GM11168 (cell line): ENCODE measurements around the gene IGSF21.

Source experiments
- in situ Hi-C: fragments of 300-500 bp; cut with MboI; formaldehyde crosslinking; loops from one replicate; pipeline ENCODE4 v1.12.0; 2022; ENCODE audit warnings: low sequenced_read_pairs; ENCODE audit not compliant: unreplicated experiment

The IGSF21 gene

DNA sequence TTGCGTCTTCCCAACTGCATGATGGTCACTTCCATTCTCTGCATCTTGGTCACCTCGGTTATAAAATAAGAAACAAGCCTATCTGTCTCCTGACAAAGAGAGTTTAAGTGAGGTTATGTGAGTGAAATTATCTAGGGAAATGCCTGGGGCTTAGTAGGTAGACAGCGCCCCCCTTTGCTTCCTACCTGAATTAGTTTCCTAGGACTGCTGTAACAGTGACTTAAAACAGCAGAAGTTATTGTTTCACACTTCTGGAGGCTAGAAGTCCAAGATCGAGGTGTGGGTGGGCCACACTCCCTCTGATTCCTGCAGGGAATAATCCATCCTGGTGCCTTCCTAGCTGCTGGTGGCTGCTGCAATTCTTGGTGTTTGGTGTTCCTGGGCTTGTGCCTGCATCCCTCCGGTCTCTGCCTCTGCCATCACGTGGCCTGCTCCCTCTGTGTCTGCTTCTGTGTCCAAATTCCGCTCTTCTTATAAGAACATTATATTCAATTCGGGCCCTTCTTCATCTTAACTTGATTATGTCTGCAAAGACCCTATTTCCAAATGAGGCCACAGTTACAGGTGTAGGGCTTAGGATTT is 92.6 kb downstream of the IGSF21 start:
- in situ Hi-C loops, result no loop called here

DNA sequence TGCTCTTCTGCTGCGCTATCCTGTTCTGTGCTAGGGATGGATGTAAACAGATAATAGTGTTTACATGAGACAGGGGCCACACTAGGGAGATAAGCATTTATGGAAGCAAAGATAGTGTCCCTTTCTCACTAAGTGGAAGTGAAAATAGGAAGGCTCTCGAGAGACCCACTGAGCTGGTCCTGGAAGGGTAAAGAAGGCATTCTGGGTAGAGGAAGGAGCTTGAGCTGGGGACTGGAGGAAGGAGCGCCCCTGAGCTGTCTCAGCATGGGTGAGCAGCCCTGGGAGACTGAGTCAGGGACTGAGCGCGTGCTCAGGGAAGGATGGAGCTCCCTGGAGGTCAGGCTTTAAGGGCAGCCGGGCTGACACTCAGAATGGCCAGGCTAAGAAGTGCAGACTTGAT is 93.3 kb downstream of the IGSF21 start:
- in situ Hi-C loops, result no loop called here

DNA sequence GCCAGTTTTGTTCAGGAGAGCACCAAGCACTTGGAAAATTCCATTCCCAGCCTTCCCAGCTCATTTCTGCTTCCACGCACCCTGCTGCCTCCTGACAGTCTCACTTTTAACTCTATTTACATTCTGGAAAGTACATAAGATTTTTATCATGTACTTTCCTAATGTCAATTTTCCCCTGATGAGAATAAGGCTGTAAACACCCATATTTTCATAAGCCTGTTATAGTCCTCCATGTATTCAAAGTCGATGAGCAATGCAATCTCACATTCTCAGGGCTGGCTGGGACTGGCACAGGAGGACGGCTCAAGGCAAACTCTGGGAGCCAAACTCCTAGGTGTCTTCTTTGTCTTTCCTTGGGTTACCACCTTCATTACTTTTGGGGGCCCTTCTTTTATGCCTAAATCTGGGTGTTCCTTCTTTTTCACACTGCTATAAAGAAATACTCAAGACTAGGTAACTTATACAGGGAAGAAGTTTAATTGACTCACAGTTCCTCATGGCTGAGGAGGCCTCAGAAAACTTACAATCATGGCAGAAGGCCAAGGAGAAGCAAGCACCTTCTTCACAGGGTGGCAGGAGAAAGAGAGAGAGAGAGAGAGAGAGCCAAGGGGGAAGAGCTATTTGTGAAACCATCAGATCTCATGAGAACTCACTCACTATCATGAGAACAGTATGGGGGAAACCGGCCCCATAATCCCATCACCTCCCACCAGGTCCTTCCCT is 94.6 kb downstream of the IGSF21 start:
- in situ Hi-C loops, result no loop called here

DNA sequence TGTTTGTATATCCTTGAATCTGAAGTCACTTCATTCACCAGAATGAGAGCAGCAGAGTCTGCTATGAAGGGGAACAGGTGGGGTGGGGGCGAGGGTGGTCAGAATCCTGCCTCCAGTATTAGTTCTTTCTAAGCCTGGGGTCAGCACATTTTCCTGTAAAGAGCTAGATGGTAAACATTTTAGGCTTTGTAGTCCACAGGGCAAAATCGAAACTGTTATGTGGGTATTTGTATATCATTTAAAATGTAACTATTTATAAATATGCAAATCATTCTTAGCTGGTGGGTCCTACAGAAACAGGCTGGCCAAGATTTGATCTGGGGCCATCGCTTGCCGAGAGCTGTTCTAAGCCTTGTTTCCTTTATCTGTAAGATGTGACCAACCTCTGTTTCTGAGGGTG is 96.0 kb downstream of the IGSF21 start:
- in situ Hi-C loops, result no loop called here

DNA sequence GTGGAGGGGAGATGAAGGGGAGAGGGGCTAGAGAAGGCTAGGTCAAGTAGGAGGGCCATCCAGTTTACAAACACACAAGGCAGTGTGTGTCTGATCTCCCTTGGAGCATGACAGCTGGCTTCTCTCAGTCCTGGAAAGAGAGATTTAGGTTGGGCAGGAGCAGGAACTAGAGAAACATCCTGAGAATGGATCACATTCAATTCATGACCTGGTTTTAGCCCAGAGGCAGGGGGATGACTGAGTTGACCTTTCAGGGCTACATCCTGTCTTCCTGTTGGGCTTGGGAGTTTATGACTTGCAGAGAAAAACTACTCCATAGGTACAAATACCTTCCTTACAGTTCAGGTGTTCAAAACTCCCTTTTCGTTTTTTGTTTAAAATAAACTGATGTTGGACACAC is 97.0 kb downstream of the IGSF21 start:
- in situ Hi-C loops, result no loop called here

DNA sequence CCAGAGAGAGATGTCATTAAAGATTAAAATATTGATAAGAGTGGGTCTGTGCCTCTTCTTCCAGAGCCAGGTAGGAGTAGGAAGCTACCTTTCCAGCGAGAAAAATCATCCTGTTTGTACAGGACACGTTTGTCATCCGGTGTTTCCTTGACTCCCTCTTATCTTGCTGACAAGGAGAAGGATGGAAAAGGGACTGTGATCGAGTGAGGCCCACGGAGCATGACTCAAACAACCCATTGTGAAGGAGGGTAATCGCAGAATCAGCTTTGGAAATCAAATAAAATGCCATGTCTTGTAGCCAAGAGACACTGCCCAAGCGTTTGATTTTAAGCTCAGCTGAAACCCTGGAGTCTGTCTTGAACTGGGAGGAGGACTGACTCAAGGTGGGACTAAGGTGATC is 97.7 kb downstream of the IGSF21 start:
- in situ Hi-C loops, result no loop called here

DNA sequence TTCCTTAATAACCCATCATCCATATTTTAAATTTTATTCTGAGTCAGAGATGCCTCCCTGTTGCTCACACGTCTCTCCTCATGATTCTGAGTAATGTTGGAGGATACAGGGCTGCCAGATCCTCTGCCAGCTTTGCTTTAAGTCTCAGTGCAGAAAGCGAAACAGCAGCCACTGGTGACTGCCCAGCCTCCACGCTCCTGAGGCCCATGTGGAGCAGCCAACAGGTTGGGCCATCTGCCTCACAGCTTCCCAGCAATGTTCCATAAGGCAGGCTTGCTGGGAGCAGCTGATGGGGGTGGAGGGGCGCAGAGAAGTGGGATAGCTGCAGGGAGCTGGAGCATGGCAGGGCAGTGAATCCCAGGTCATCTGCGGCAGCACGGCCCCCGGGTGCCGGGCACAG is 104.2 kb downstream of the IGSF21 start:
- in situ Hi-C loops, result no loop called here

DNA sequence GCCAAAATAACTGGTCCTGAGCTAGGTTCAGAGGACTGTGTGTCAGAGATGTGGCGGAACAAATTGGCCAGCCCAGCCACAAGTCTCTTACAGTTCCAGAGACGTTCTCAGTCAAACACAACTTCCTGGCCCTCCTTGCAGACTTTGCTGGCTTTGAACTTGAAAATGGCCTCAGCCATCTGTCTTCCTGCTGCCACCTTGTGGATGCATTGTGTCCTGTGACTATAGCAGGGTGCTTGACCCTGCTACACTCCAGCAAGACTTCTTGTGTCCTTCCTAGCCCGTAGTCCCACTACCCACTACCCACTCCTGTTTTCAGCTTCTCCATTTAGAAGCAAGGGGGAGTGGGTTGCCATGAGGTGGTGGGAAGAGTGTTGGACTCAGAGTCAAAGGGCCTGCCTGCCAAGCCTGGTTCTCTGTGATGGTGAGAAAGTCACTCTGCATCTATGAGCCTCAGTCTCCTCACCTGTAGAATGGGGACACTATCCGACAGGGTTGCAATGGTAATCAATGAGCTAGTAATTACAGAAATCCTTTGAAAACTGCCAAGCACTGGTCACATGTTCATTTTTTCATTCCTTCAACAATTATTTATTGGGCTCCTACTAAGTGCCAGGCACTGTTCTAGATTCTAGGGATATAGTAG is 109.9 kb downstream of the IGSF21 start:
- in situ Hi-C loops, result no loop called here

DNA sequence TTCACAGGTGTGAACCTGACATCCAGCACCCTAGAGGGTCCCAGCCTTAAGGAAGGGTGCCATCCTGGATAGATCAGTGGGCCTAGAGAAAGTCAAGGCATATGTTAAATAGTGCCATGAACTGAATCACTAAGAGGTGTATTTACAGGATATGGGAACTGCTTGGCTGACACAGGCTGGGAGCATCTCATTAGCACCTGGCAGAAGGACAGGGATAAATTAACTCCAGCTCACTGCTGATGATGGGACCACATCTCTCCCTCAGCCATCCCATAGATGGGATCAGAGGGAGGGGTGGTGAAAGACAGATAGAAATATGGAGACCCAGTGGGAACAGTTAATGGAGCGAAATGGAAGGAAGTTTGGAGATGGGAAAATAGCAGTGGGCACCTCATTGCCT is 122.0 kb downstream of the IGSF21 start:
- in situ Hi-C loops, result no loop called here

DNA sequence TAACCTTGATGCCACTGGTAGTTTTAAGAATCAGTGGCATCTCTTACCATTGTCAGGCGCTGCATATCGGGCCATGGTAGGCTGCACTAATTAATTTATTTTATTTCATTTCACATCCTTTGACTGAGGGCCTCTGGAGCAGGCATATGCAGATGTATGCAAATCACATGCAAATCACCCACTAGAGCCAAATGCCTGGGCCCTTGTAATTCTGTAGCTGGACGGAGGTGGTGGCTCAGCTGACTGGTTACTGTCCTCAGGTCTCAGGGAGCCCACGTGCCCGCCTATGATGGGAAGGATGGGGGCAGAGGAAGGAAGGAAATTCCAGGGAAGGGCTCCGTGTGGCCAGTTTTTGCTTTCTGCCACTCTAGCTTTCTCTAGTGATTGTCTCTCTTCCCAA is 122.7 kb downstream of the IGSF21 start:
- in situ Hi-C loops, result no loop called here

DNA sequence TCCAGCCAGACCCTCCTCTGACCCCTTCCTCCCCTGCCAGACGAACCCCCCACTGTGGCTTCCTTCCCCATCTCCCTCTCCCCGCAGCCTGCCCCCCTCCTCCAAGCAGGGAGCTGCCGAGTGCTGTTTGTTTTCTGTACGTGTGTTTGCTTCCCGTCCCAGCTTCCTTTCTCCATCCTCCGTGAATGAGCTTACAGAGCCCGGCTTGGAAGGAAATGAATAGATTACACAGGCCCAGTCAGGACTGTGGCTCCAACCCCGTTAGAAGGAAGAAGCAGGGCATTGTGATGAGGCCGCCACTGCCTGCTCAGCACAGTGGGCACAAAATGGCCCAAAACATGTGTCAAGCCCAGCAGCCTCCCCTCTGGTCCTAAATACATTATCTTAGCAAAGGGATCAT is 123.2 kb downstream of the IGSF21 start:
- in situ Hi-C loops, result no loop called here

DNA sequence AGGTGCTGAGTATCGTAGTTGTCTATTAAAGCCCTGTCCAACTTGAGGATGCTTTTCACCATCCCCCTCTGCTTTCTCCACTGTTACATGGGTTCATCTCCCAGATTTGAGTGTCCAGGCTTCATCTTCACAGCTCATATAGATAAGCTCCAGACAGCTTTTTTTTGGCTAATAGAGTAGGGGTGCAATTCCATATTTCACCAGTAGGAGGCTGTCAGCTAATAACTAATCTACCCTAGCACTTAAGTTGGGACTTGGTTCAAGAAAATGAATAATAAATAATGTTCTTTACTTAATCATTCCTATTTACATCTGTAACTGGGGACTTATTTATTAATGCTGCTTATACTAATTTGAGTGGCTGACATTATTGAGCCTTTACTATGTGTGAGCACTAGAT is 124.5 kb downstream of the IGSF21 start:
- in situ Hi-C loops, result no loop called here

DNA sequence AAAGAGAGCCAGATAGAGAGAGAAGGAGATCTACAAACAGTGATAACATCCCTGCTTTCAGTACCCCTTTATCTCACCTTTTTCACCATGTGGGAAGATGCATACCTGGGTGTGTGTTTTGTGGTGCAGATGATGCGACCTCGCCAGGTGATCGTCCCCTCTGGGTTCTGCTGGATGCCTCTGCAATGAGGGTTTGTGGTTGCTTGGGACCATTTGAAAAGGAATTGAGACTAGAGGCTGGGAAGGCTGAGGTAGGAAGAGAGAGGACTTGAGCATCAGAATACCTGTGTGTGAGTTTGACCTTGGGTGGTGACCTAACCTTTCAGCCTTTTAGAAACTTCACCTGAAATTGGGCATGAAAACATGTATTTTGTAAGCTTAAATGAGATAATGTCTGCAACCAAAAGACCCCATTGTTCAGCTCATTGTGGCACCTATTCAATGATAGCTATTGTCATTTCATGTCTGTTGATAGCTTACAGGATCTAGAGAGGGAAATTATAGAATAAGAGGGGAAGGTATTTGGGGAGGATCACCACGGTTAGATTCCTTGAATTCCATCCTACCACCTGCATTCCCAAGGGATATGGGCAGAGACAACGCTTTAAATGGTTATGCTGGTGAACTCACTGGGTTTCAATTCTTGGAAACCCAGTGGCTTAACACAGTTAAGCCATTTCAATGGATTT is 125.7 kb downstream of the IGSF21 start:
- in situ Hi-C loops, result no loop called here

DNA sequence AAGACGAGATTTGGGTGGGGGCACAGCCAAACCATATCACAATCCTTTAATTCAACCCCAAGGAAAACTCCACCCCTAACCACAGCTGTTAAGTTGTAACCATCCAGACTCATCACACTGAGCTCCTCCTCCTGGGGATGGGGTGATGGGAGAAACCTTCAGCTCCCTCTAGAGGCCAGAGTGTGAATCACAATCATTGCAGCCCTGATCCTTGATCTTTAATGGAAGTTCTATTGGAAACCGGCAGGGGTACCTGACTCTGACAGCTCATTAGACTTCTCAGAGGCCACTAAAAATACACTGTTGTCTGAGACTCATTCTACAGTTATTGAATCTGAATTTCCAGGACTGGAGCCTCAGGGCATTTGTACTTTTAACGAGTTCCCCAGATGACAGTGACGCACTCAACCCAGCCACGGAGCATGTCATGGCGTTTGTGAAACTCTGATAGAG is 127.2 kb downstream of the IGSF21 start:
- in situ Hi-C loops, result no loop called here

DNA sequence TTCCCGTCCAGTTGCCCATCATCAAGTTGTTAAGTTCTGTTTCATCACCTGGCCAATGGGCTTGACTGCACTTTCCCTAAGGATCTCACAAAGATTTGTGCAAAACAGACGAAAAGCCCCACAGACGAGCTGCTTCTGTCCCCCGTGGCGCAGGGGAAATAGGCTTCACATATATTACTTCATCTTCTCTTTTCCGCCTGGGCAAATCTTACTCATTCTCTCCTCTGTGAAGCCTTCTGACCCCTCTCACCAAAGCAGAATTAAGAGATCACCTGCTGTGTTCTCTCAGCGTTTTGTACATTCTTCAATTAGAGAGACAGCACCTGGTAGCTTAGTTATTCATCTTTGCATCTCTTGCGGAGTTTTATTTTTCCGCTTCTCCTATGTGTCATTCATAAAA is 129.8 kb downstream of the IGSF21 start:
- in situ Hi-C loops, result no loop called here

DNA sequence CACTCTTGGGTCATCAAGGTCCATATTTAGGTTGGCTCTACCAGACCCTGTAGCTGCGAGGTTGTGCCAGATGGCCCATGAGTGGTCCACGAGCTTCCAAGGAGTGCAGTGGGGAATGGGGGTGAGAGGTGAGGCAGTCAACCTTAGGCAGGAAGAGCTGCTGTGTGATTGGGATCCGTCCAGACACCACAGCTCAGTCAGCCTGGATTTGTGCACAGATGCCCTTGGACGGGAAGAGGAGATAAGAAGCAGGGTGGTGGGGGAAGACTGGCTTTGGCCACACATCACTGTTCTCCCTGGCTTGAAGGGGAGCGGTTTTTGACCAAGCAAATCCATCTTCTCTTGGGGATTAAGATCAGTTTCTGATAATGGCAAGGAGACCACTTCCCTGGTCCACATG is 130.6 kb downstream of the IGSF21 start:
- in situ Hi-C loops, result no loop called here

DNA sequence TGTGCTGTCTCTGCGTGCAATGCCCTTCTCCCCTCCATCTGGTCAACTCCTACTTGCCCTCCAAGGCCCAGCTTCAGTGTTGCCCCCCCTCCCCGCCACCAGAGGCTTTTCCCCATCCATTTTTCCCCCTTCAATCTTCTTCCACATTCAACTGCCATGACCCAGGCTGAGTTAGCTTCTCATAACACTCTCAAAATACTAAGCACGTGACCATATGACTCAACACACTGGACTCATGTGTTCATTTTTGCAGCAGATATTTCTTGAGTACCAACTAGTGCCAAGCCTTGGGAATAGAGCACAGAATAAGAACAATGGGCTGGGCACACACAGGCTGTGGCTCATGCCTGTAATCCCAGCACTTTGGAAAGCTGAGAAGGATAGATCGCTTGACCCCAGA is 132.1 kb downstream of the IGSF21 start:
- in situ Hi-C loops, result no loop called here

DNA sequence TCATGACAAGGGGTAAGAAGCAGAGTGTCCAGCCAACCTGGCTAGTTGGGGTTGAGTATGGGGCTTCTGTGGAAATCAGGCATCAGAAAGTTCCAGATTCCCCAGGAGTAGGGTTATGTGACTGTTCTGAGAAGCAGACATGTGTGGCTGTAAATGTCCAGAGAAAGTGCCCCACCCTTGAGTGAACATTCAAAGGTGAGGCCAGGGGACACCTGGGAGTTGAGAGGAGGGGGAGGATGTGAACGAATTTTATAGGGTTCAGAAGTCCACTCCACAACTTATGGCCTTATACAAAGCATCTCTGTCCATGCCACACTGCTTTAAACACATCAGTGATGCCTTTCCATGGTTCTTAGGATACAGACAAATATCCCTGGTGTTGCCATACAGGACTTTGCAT is 133.3 kb downstream of the IGSF21 start:
- in situ Hi-C loops, result no loop called here

DNA sequence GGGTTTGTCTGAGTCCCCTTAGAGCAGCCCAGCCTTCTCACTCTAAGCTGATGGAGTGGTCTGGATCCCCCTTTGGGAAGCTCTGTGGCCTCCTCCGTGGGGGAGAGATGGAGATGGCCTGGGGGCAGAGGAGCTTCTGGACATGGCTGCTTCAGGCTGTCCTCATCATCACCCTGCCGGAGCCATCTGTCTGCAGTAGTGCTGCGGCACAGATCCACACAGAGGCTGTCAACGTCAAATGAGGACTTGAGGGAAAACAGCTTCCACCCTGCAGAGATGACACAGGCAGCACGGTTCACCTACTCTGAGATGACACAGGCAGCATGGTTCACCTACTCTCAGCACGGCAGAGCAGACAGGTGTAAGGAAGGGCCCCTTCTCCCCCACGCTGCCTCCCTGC is 134.3 kb downstream of the IGSF21 start:
- in situ Hi-C loops, result no loop called here

DNA sequence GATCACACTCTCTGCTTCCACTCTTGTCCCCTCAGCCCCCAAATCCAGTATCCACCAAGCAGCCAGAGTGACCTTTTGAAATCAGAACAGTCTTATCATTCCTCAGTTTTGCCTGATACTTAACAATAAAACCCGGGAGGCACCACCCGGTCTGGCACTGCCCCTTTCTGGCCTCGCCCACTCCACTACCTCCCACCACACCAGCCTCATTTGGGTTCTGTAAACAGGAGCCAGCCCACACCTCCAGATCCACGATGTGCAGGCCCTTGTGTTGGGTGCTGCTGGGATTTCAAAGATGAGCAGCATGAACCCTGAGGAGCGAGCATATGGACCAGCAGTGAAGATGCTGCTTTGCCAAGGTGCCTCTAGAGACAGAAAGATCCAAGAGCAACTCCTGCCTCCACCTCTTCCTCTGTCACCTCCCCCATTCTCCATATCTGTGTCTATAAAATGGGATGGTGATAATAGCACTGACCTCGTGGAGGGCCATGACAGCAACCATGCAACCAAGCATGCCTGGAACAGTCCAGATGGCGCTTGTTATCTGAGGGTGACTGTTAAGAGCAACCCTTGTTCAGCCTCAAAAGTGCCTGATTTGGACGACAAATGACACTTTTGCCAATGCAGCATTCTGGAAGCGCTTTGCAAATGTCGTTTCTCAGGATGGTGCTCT is 136.0 kb downstream of the IGSF21 start:
- in situ Hi-C loops, result no loop called here

DNA sequence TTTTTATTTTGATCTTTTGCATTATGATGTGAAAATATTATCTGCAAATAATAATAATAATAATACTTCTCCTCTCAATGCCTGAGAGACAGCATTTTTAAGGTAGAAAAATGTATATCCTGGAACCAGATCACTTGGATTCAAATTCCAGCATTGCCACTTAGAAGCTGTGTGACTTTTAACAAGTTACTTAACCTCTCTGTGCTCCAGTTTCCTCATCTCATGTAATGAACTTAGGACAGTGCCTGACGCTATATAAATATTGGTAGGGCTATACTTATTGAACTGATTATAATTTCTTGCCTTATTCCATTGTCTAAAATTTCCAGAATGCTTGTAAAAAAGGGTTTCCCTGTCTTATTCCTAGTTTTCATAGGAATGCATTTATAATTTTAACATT is 137.2 kb downstream of the IGSF21 start:
- in situ Hi-C loops, result no loop called here
